Measurements from ENCODE around the gene IL17C. TPM values are rescaled to one million over a fixed set of nuclear protein-coding genes. Genes with fewer than 3 reads are reported as not detected.

IL17C gene
- total and polyA plus RNA-seq, 10 of the 15 experiments (the other 5 are each of a cell fraction or from before 2014, with no cell fraction given): not detected

- no peak for ATAC-seq
Measured at GRCh38 chr16:88610909-88611812, 27.2 kb upstream of the IL17C start.

More at GRCh38 chr16:88610909-88611812, 27.2 kb upstream of the IL17C start:
- no peak overlapping the region for H2AFZ ChIP-seq (ENCODE audit: control insufficient read depth, low read depth, low read length)
- intact Hi-C loops (cut with micrococcal nuclease; ENCODE audit: unreplicated experiment) (no loop called here), in situ Hi-C loops (cut with MboI) (no loop called here)
- H3K79me2 ChIP-seq (ENCODE audit: control insufficient read depth, insufficient read depth, low read length): no peaks in the 10 kb centered on the region
- no peak overlapping the region for H3K9ac ChIP-seq (ENCODE audit: control insufficient read depth, insufficient read depth, low read length)
- TF ChIP-seq MEF2B (IDR thresholded peaks at IDR 0.05; ENCODE audit: partially characterized antibody, poor library complexity, severe bottlenecking) (no peak), BMI1 (IDR thresholded peaks at IDR 0.05; ENCODE audit: borderline replicate concordance) (no peak), E2F8 (IDR thresholded peaks at IDR 0.05; ENCODE audit: low read depth, partially characterized antibody) (no peak), NR2C1 (IDR thresholded peaks at IDR 0.05) (no peak), SUPT20H (IDR thresholded peaks at IDR 0.05; ENCODE audit: borderline replicate concordance, control insufficient read depth, low read depth, low read length) (no peak), FOS (IDR thresholded peaks at IDR 0.05; ENCODE audit: borderline replicate concordance, extremely low read depth, insufficient read length) (no peak), ZSCAN29 (IDR thresholded peaks at IDR 0.05) (no peak), SPI1 (IDR thresholded peaks at IDR 0.05; ENCODE audit: borderline replicate concordance, insufficient read depth, low read depth, low read length) (no peak), ATF3 (IDR thresholded peaks at IDR 0.05; ENCODE audit: borderline replicate concordance, extremely low read depth, low read depth, low read length) (no peak), E2F4 (IDR thresholded peaks at IDR 0.05; ENCODE audit: low read depth, low read length) (no peak)
- ChIA-PET POLR2A (no interaction called here), RAD21 (ENCODE audit: unreplicated experiment) (no interaction called here), SMC1A (ENCODE audit: uncharacterized antibody, unreplicated experiment) (no interaction called here), CTCF (no interaction called here)
- H4K20me1 ChIP-seq (ENCODE audit: control insufficient read depth, insufficient read depth): no peaks in the 10 kb centered on the region
- no peak overlapping the region for H3K4me3 ChIP-seq
- no peak overlapping the region for H3K27ac ChIP-seq (ENCODE audit: control insufficient read depth, insufficient read depth)
- H3K4me2 ChIP-seq (ENCODE audit: control insufficient read depth, insufficient read depth): no peak overlapping the region
- H3K36me3 ChIP-seq (ENCODE audit: control insufficient read depth in 2 of 2, insufficient read depth in 2 of 2, low read length in 1 of 2): peaks cover 13 to 33% of the 10 kb centered on the region in 2 experiments
- 99% methylated on average over 33 of the region's 49 CpGs for WGBS (ENCODE audit: insufficient coverage, insufficient replicate concordance, low lambda C conversion rate, missing lambda C conversion rate)
- DNase-seq (ENCODE audit: low read depth, low spot score): no peak
- FAIRE-seq: no peak
- H3K9me3 ChIP-seq (replicated peaks; ENCODE audit: control insufficient read depth, insufficient read depth, low read length): no peaks in the 10 kb centered on the region
- peaks cover 7% of the 10 kb centered on the region for H3K4me1 ChIP-seq (ENCODE audit: control insufficient read depth, insufficient read depth, low read length)
- H3K27me3 ChIP-seq (replicated peaks in 1 of 2; ENCODE audit: control insufficient read depth in 2 of 2, insufficient read depth in 2 of 2, low read length in 1 of 2): no peaks in the 10 kb centered on the region
- BruUV-seq (replicated peaks): no TSS peak
